NCI-H748 (cell line): ENCODE results near the gene HNRNPA1L2.
"Not testable (repeated sequence)": the region's sequence is repeated elsewhere in the genome, so short reads cannot be mapped to it uniquely, and the experiment has no call there.

Experiments used
- DNase-seq: peaks from one replicate; lab custom pipeline; 2025; ENCODE audit not compliant: unreplicated experiment; lab: John Stamatoyannopoulos, UW

HNRNPA1L2 gene

DNA sequence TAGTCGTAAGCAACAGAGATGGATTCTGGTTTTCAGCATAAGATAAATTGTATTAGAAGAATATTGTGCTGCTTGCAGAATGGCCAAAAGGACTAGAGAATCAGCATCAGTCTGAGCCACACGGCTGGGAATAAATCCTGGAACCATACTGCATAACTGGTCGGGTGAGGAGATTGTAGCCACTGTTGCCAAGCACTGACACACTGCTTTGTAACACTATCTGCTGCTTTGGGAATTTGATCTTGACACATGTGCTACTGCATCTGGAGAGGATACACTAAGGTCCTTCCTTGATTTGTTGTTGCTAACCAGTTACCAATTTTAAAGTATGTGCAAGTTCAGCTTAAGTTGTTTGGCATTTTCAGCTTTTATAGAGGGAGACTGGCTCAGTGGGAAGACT, 1.9 kb downstream of the HNRNPA1L2 start:
- peak; percentile 9 for DNase-seq

DNA sequence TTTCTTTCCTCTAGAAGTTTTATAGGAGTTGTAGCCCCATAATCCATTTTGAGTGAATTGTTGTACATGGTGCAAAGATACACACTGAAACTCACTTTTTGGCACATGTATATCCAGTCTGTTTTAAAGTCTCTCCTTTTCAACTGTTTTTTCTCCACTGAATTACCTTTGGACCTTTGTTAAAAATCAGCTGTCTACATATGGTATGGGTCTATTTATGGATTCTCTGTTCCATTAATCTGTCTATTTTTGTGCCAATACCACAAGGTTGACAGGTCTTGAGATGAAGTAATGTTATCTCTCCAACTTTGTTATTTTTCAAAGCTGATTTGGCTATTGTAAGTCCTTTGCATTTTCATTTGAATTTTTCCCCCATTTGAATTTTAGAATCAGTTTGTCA, 4.7 kb downstream of the HNRNPA1L2 start:
- no peak for DNase-seq

DNA sequence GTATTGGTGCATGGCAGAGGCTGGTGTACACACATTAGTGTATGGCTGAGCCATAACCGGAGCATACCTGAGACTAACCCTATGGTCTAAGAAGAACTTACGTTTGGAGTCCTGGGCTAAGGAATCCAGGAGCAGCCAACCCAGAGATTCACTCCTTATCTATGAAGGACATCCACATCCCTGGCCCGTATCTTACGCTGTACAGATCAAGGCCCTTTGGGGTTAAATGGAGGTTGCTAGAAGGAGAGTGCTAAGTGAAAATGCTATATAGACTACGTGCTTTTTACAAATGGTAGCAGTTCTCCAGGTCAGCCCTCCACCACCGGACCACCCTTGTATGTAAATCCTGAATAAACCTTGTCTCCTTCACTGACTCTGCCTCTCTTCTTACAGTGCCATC, 8.5 kb downstream of the HNRNPA1L2 start:
- DNase-seq = no peak

DNA sequence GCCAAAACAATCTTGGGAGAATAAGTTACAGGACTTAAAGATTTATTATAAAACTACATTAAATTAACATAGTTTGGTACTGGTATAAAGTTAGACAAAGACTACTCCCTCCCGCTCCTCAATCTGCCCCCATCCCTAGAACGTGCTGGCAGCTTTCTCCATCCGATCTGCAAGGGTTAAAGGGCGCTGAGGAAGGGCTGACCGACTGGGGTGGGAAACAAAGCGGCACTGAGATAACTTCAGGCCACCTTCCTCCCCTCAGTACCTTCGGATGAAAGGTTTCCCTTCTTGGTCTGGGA, 9.6 kb downstream of the HNRNPA1L2 start:
- peak; percentile 87 for DNase-seq

DNA sequence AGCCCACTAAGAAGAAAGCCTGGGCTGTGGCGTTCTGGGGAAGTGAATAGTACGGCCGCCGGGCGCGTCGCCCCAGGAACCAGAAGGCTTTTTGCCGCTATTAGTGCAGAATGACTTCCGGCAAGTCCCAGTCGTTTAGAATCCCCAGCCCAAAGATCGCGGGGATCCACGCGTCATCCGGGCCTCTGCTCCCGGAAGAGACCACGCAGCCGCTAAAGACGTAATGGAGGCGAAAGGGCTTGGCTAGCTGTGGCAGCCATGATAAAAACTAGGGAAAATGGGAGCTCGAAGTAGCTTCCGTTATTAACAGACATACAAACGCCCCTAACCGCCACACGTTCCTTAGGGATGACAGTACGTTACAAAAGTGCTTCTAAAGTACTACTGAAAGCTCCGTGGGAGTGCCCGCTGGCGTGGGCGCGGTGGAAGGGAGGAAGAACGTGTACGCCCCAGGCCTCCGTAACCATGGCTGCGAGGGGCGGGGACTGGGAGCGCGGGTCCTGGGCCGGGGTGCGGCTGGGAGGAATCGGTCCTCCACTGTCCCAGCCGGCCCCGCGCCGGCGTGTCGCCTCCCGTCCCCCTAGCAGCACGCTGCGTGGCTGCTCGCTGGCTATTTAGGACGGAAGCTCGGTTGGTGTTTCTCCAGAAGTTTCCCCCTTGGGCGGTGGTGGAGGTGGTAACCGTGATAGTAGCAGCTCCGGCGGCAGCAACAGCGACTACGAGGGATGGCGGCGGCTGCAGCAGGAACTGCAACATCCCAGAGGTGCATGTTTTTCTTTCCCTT, 10.2 kb downstream of the HNRNPA1L2 start, which contains the start of gene SUGT1:
Gene SUGT1, plus strand, starts transcription at position 641 of the 784 bp plus-strand sequence. Its CDS starts 85 bp downstream, at position 726.
- peak; percentile 99 for DNase-seq

DNA sequence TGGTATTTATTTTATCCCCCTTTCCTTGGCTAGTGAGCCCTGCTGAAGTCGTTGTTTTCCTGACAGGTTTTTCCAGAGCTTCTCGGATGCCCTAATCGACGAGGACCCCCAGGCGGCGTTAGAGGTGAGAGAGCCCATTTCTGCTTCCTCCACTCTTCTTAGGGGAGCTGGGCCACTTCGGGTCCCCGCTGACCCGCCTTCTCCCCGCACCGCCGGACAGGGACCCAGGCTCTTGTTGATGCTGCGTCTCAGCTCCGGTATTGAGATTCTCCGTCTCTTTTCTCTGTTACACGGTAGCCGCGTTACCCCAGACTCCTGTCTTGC, 10.7 kb downstream of the HNRNPA1L2 start:
- peak; percentile 77 for DNase-seq

DNA sequence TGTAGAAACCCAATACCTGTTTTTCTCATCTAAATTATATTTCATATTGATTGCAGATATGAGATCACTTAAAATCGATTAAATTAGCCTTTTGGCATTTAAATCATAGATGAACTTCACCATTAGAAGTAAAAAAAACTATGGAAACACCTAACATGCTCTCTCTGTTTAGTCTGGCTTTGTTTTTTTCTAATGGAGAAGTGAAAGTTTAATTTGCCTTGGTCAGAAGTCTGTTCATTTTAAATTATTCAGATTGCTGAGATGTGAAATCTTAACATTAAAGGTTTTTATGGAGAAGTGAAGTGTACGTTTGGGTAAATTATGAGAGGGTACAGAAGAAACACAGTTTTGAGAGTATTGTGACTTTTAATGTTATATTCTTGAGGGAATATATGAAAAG, 17.1 kb downstream of the HNRNPA1L2 start:
- no peak for DNase-seq

DNA sequence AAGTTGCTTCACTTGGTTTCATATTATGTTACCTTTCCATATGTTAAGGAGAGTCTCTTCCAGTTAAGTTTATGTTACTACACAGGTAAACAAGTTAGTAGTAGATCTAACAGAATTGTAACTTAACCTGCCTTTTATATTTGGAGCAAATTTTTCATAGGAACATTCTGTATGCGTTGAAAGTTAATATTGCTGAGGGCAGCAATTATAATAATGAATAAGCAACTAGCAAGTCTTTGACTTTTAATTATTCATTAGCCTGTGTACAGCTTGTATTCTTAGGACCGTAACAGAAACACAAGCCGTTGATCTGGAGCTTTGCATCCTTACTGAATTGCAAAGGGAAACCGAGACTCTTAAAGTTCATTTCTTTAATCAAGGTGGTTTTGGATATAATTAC, 22.0 kb downstream of the HNRNPA1L2 start:
- no peak for DNase-seq

DNA sequence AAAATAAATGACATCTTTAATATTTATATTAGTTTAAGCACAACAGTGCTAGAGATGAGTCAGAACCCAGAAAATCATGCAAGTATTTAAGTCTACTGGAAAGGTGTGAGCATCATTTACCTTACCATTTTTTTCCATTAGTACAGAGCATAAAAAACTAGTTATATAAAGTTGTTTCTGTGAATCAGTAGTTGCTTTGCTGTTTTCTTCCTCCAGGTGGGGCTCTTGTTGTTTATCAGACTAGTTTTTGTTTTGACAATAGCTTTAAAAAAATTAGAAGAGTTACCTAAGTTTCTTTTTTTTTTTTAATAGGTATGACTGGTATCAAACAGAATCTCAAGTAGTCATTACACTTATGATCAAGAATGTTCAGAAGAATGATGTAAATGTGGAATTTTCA, 23.1 kb downstream of the HNRNPA1L2 start:
- DNase-seq = peak; percentile 29

DNA sequence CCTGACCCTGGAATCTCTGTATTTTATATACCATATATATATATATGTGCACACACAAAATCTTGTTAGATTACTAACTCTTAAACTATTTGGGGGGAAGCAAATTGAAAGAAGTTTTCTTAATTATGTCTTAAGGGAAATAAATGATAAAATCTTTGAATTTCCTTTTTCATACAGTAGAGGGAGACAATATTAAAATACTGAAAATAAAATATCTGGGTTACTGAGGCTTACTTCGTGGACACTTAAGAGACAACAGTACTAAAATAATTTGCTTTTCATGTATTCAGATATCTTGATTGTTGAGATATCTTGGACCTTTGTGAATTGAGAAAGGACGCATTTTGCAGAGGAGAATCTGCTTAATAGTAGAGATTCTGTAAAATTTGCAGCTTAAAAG, 27.4 kb downstream of the HNRNPA1L2 start:
- DNase-seq = no peak

DNA sequence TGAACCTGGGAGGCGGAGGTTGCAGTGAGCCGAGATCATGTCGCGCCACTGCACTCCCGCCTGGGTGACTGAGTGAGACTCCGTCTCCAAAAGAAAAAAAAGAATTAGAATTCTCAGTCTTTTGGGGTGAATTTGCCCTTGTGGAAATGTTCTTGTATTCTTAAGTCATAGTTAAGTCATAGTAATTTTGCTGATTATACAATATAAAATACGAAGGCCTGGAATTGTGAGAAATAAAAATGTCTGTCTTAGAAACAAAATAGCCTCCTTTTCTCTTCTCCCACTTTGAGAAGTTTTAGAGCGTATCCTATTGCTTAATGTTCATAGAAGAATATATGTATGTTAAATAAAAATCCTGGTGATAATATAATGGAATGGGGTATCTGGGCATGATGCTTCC, 28.5 kb downstream of the HNRNPA1L2 start:
- DNase-seq = no peak

DNA sequence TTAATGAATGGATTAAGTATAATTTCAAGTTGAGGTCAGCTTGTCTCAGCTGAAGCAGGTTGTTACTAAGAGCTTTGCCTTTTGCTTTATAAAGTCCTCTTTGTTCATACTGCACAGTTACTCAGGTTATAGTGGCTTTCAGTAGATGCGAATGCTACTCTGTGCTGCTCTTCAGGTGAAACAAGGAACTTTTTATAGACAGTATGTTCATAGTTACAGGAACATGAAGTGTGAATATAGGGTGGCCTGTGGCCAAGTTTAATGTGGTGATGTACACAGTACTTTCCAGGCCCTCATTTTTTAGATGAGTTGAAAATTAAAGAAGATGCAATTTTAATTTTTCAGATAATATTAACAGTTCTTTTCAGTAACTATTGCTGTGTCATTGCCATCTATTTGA, 31.2 kb downstream of the HNRNPA1L2 start:
- no peak for DNase-seq

DNA sequence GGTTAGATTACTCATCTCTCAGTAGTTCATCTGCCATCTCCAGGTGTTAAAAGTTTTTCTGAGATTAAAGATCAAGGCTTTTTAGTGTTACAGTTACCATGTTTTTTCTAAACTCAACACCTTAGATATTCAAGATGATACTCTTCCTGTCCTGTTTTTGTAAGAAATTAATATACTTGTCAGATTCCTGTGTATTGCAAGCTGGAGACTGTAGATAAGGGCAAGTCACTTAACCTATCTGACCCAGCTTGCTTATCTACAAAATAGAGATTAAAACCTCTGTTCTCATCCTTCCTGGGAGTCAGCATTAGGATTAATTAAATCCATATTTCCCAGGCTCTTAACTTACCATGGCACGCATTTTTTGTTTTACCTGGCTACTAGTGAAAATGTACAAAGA, 35.6 kb downstream of the HNRNPA1L2 start:
- DNase-seq = no peak

DNA sequence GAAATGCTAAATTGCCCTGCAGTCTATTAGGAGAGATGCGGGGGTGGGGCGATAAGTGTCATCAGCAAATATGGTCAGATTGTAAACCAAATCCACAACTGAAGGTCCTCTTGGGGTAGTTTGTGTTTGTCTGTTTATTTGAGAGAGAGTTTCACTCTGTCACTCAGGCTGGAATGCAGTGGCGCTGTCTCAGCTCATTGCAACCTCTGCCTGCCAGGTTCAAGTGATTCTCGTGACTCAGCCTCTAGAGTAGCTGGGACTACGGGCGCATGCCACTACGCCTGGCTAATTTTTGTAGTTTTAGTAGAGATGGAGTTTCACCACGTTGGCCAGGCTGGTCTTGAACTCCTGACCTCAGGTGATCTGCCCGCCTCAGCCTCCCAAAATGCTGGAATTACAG, 43.6 kb downstream of the HNRNPA1L2 start:
- DNase-seq = not testable (repeated sequence)

DNA sequence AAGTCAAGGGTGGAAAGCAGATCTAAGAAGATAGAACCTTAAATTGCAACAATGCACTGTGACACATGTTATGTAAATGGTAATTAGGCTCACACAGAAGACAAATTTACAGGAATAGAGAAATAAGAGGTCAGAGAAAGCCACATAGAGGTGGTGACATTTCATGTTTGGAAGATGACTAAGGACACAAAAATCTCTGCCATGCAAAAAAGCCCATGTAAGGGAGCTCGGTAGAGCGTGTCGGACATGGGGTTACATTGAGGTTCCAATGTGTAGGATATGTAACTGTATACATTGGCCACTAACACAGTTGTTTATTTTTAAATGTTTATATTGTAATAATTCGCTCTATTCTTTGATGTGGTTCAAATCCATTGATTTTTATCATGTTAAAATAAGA, 44.1 kb downstream of the HNRNPA1L2 start:
- DNase-seq = no peak
